SK-N-MC (cell line): ENCODE measurements around the gene RALY.

Experiments used
- EZH2 ChIP-seq: fragments of 200-600 bp; sonication (generic); IDR thresholded peaks from one replicate; pipeline ENCODE4 v1.6.1; 2017; ENCODE audit warnings: antibody characterized with exemption
- FOXP2 ChIP-seq: optimal IDR thresholded peaks from 2 replicates; pipeline ENCODE3; 2011; ENCODE audit warnings: mild to moderate bottlenecking, moderate library complexity; ENCODE audit not compliant: insufficient read depth; ENCODE audit errors: extremely low read length, control extremely low read depth
- POLR2AphosphoS5 ChIP-seq: IDR thresholded peaks from 2 replicates; pipeline ENCODE4 v1.6.1; 2012; ENCODE audit warnings: mild to moderate bottlenecking, low read depth, low read length, borderline replicate concordance

DNA sequence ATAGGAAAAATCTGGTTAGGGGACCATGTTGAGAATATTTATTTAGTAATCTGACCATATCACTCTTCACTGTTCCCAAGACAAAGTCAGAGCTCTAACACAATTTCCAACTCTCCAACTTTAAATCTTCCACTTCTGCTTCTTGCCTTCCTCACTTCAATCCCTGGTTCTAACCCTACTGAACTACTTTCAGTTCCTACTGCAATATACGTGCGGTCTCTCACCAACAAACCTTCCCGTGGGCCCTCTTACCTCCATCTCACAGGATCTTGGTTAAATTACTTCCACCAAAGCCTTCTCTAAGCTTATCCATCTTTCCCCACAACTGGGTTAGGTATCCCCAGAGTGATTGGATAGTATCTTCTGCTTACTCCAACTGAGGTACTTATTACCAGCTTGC, 110.3 kb downstream of the RALY start:
- TF ChIP-seq EZH2 = no peak
- TF ChIP-seq POLR2AphosphoS5 = no peak
- no peak for TF ChIP-seq FOXP2
